HepG2 (cell line): ENCODE results near the gene AHNAK. TPM values are rescaled to one million over a fixed set of nuclear protein-coding genes. Genes with fewer than 3 reads are reported as not detected.

Experiments used
- ATAC-seq: fragments of 200-7000 bp; cut with Tn5 transposase; 3 replicates; pipeline ENCODE4 v1.9.1; 2020; ENCODE audit warnings: mild to moderate bottlenecking, moderate library complexity
- BruUV-seq: library from RNA; stranded (reverse); fragments of 400-500 nt; replicated peaks from 2 replicates; lab custom pipeline; 2021; lab: Mats Ljungman, UMichigan
- CTCF ChIA-PET: fragments of 300-600 bp; formaldehyde crosslinking; extraction: SDS; loops from one replicate; lab custom pipeline; 2021; ENCODE audit warnings: low total read pairs, inconsistent platforms, low intra/inter-chr PET ratio; lab: Yijun Ruan, JAX
- POLR2A ChIA-PET: fragments of 350-600 bp; sonication (Branson Sonifier 250); formaldehyde crosslinking; loops from one replicate; lab custom pipeline; 2020; ENCODE audit warnings: antibody characterized with exemption, inconsistent platforms; lab: Yijun Ruan, JAX
- DNase-seq: peaks from one replicate; pipeline ENCODE4 v3.0.0-alpha.2; 2015; ENCODE audit warnings: low spot score
- FAIRE-seq: peaks from 3 replicates; lab custom pipeline; 2011; peaks lifted over from hg19 to GRCh38; lab: Jason Lieb, UNC
- H2AFZ ChIP-seq: one replicate; pipeline ENCODE4 v1.6.1; 2011; ENCODE audit warnings: low read length, inconsistent platforms
- H3K27ac ChIP-seq: fragments of 300-600 bp; 3 replicates; pipeline ENCODE4 v1.8.0; 2011; ENCODE audit warnings: mixed run types, mild to moderate bottlenecking, mixed read lengths, low read length, inconsistent platforms; ENCODE audit not compliant: insufficient read depth; ENCODE audit errors: extremely low read length
- H3K27me3 ChIP-seq, 2 experiments: fragments of 200-600 bp in 1 of 2; 2 replicates in 1 of 2; 3 replicates in 1 of 2; pipeline versions ENCODE4 v1.6.0 to v1.8.0; 2011; ENCODE audit warnings: low read length in 2 of 2, mild to moderate bottlenecking in 2 of 2, moderate library complexity in 2 of 2, inconsistent platforms in 1 of 2; ENCODE audit not compliant: insufficient read depth in 2 of 2, control insufficient read depth in 1 of 2
- H3K36me3 ChIP-seq, 2 experiments: fragments of 200-600 bp in 1 of 2; replicated peaks in 1 of 2; 2 replicates in 1 of 2; 3 replicates in 1 of 2; pipeline versions ENCODE4 v1.5.1 to v1.8.0; 2011; ENCODE audit warnings: low read length in 2 of 2, inconsistent platforms in 1 of 2; ENCODE audit not compliant: insufficient read depth in 2 of 2, control insufficient read depth in 1 of 2
- H3K4me1 ChIP-seq: 2 replicates; pipeline ENCODE4 v1.5.1; 2012; ENCODE audit warnings: low read length, inconsistent platforms; ENCODE audit not compliant: insufficient read depth
- H3K4me2 ChIP-seq: 2 replicates; pipeline ENCODE4 v1.6.0; 2011; ENCODE audit warnings: low read depth, low read length, inconsistent platforms
- H3K4me3 ChIP-seq, 3 experiments: fragments of 200-600 bp in 1 of 3; sonication (generic), shearing (Covaris generic) in 1 of 3; replicated peaks in 1 of 3; 2 replicates each; pipeline ENCODE4 v1.5.1; 2011 to 2016; ENCODE audit warnings: low read length in 3 of 3, inconsistent platforms in 2 of 3, low read depth in 2 of 3, mild to moderate bottlenecking in 2 of 3, control low read depth in 1 of 3, mixed read lengths in 1 of 3; ENCODE audit not compliant: insufficient read depth in 1 of 3
- H3K79me2 ChIP-seq: one replicate; pipeline ENCODE4 v1.6.1; 2011; ENCODE audit warnings: low read length, inconsistent platforms; ENCODE audit not compliant: insufficient read depth
- H3K9ac ChIP-seq: 2 replicates; pipeline ENCODE4 v1.6.0; 2011; ENCODE audit warnings: mild to moderate bottlenecking, low read depth, low read length, inconsistent platforms; ENCODE audit not compliant: insufficient read depth
- H3K9me3 ChIP-seq: 2 replicates; pipeline ENCODE4 v1.5.1; 2012; ENCODE audit warnings: mild to moderate bottlenecking, low read length
- H4K20me1 ChIP-seq: 2 replicates; pipeline ENCODE4 v1.6.0; 2011; ENCODE audit warnings: inconsistent platforms, mild to moderate bottlenecking, low read length, moderate library complexity; ENCODE audit not compliant: insufficient read depth
- SMARCE1 ChIP-seq: fragments of 450-650 bp; IDR thresholded peaks from 2 replicates; pipeline ENCODE4 v1.6.1; 2017; ENCODE audit warnings: borderline replicate concordance
- ZKSCAN1 ChIP-seq: fragments of 150-350 bp; IDR thresholded peaks from 2 replicates; pipeline ENCODE4 v1.6.1; 2014; ENCODE audit warnings: low read length
- ZNF354B ChIP-seq: sonication (generic); formaldehyde crosslinking; IDR thresholded peaks from 2 replicates; pipeline ENCODE4 v1.8.0; 2022; ENCODE audit warnings: mild to moderate bottlenecking, missing genetic modification reagents
- ZNF652 ChIP-seq: IDR thresholded peaks from 2 replicates; pipeline ENCODE4 v1.6.1; 2016; ENCODE audit warnings: low read depth, borderline replicate concordance
- ZNF768 ChIP-seq: sonication (generic); formaldehyde crosslinking; IDR thresholded peaks from 2 replicates; pipeline ENCODE4 v1.4.0; 2020; ENCODE audit warnings: missing genetic modification reagents
- ZSCAN30 ChIP-seq: sonication (generic); formaldehyde crosslinking; IDR thresholded peaks from 2 replicates; pipeline ENCODE4 v1.5.0; 2020; ENCODE audit warnings: mild to moderate bottlenecking, missing genetic modification reagents
- WGBS: methylation state at CpG from one replicate; pipeline ENCODE4 v1.1.6; 2017; ENCODE audit warnings: low lambda C conversion rate; 5-methylcytosine and 5-hydroxymethylcytosine counted together
- in situ Hi-C: cut with HindIII; loops from 2 replicates; pipeline ENCODE4 v1.10.0; 2017; ENCODE audit warnings: low pct_unique_long_range_greater_than_20kb; ENCODE audit not compliant: extremely low pct_ligation_motif_present
- intact Hi-C: fragments of 100-400 bp; cut with micrococcal nuclease; formaldehyde crosslinking; loops from one replicate; pipeline ENCODE4 v1.10.0; 2022; ENCODE audit not compliant: unreplicated experiment
- polyA plus RNA-seq, 8 experiments: library from polyadenylated mRNA; depleted of rRNA in 3 of 8; stranded (reverse) in 7 of 8; unstranded in 1 of 8; fragments of >200 nt; fragmentation: Illumina TruSeq in 4 of 8; extraction: Trizol in 4 of 8; gene quantifications; 2 replicates each; pipeline versions ENCODE4 v1.2.1 to v1.2.3, GENCODE V29; 2011 to 2016; ENCODE audit warnings: low read depth in 4 of 8, missing spikeins in 1 of 8, mixed read lengths in 1 of 8; ENCODE audit not compliant: insufficient read depth in 1 of 8
- total RNA-seq, 5 experiments: library from RNA; depleted of rRNA; stranded (reverse); fragments of >200 nt; fragmentation: Illumina TruSeq; extraction: Trizol; gene quantifications; 2 replicates each; pipeline ENCODE4 v1.2.3, GENCODE V29; 2016; ENCODE audit warnings: low read depth in 1 of 5
- TF ChIP-seq, protein P1 (sequence below): IDR thresholded peaks from 2 replicates; pipeline ENCODE4 v1.6.1; 2016; ENCODE audit warnings: low read depth, control low read depth
- TF ChIP-seq, protein P2 (sequence below): sonication (generic); formaldehyde crosslinking; IDR thresholded peaks from 2 replicates; pipeline ENCODE4 v1.8.0; 2022; ENCODE audit warnings: missing genetic modification reagents, mild to moderate bottlenecking, borderline replicate concordance
- TF ChIP-seq, protein P3 (sequence below): sonication (generic); formaldehyde crosslinking; IDR thresholded peaks from 2 replicates; pipeline ENCODE4 v1.5.0; 2020; ENCODE audit warnings: missing genetic modification reagents, mild to moderate bottlenecking, borderline replicate concordance

The AHNAK gene
- total and polyA plus RNA-seq, 2 of the 13 experiments (the other 11 are each of a cell fraction or from before 2014, with no cell fraction given): 23.4 to 25.0 TPM

DNA sequence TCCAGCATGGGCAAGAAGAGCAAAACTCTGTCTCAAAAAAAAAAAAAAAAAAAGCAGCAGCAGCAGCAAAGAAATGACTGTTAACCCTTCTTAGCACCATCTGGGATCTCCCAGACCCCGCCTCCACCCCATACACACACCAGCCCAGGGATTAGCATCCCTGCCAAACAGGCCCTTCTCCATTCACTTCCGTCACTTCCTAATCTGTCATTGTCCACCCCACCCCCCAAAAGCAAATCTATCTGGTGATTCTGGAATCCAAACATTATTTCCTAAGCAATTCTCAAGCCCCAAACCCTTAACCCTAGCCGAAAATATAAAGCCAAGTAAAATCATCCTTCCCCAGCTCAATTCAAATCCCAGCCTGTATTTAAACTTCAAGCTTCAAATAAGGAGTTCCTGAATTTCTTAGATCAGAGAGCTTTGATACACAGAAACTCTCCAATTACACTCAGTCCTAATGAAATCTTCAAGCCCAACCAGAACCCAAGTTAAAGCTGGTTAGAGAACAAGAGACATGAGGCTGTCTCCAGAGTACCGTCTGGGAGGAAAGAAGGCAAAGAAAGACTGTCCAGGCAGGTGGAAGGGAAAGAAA is 6.0 kb upstream of the AHNAK start:
- Histone ChIP-seq H3K79me2 (no peaks in the 10 kb centered on the region), H3K9me3 (no peaks in the 10 kb centered on the region), H3K27me3 (no peaks in the 10 kb centered on the region), H3K9ac (peak overlapping the region; percentile 80), H4K20me1 (no peaks in the 10 kb centered on the region), H3K4me1 (peaks cover 98% of the 10 kb centered on the region), H3K4me3 (peak overlapping the region in 2 of 3 experiments; percentile 31 to 65; a peak in 5 of 6 replicates), H3K4me2 (peak overlapping the region; percentile 84), H3K27ac (peak overlapping the region; percentile 82), H3K36me3 (0 out of 5 replicates have a peak, but pooled peaks cover 0 to 4% of the 10 kb centered on the region in 2 experiments), H2AFZ (peak overlapping the region; percentile 90)
- FAIRE-seq: no peak
- POLR2A ChIA-PET: interaction anchor here (0.6 to 4.5 kb wide), 10 partner anchors 21 to 289 kb away, joined by 3 to 23 read pairs (median 4); partner anchors contain the start of genes B3GAT3, C11orf98, CSKMT and EEF1G
- in situ Hi-C loops: loop anchor here (5.0 kb wide), 1 partner anchor 130 kb away; no protein-coding TSS in a partner anchor
- WGBS: 30% methylated on average over 4 of the region's 4 CpGs
- BruUV-seq: no TSS peak
- ATAC-seq: no peak
- TF ChIP-seq, protein P1, sequence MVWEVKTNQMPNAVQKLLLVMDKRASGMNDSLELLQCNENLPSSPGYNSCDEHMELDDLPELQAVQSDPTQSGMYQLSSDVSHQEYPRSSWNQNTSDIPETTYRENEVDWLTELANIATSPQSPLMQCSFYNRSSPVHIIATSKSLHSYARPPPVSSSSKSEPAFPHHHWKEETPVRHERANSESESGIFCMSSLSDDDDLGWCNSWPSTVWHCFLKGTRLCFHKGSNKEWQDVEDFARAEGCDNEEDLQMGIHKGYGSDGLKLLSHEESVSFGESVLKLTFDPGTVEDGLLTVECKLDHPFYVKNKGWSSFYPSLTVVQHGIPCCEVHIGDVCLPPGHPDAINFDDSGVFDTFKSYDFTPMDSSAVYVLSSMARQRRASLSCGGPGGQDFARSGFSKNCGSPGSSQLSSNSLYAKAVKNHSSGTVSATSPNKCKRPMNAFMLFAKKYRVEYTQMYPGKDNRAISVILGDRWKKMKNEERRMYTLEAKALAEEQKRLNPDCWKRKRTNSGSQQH (CRISPR knock-in tag): no peak
- TF ChIP-seq, protein P2, sequence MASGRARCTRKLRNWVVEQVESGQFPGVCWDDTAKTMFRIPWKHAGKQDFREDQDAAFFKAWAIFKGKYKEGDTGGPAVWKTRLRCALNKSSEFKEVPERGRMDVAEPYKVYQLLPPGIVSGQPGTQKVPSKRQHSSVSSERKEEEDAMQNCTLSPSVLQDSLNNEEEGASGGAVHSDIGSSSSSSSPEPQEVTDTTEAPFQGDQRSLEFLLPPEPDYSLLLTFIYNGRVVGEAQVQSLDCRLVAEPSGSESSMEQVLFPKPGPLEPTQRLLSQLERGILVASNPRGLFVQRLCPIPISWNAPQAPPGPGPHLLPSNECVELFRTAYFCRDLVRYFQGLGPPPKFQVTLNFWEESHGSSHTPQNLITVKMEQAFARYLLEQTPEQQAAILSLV (CRISPR knock-in tag): 0 out of 2 replicates have a peak, but pooled peaks have one; percentile 2
- TF ChIP-seq SMARCE1 (no peak), ZKSCAN1 (no peak), ZSCAN30 (CRISPR knock-in tag) (no peak), ZNF768 (no peak), ZNF652 (0 out of 2 replicates have a peak, but pooled peaks have one; percentile 11), ZNF354B (CRISPR knock-in tag) (no peak)
- TF ChIP-seq, protein P3, sequence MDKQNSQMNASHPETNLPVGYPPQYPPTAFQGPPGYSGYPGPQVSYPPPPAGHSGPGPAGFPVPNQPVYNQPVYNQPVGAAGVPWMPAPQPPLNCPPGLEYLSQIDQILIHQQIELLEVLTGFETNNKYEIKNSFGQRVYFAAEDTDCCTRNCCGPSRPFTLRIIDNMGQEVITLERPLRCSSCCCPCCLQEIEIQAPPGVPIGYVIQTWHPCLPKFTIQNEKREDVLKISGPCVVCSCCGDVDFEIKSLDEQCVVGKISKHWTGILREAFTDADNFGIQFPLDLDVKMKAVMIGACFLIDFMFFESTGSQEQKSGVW (CRISPR knock-in tag): no peak
- intact Hi-C loops: no loop called here
- CTCF ChIA-PET: no interaction called here
- no peak for DNase-seq
